Posterior vena cava (tissue), 2 donors: ENCODE data around the gene OR1E1. TPM values are rescaled to one million over a fixed set of nuclear protein-coding genes. Genes with fewer than 3 reads are reported as not detected.
A peak's percentile ranks its signal among the peaks of the same experiment; 100 is the strongest.
"Not testable (repeated sequence)": the region's sequence is repeated elsewhere in the genome, so short reads cannot be mapped to it uniquely, and the experiment has no call there.

ENCODE experiments used
- DNase-seq: peaks from one replicate; pipeline ENCODE4 v3.0.0-alpha.2; 2020; ENCODE audit warnings: low spot score
- intact Hi-C, 2 donors: fragments of 100-400 bp; cut with DNase I; formaldehyde crosslinking; loops; one replicate each; pipeline versions ENCODE4 v1.14.1 to v1.14.2; 2022 to 2023
- long read RNA-seq, 2 donors: library from polyadenylated mRNA; unstranded; transcript quantifications; one replicate each; pipeline ENCODE4 v2.0.0, GENCODE V29; 2020 to 2021
- total RNA-seq, 2 donors: library from RNA; stranded (reverse); fragmentation: NEBNext Ultra II Directional; extraction: Animal tissue kit (Norgen Biotek cat#: 25700); gene quantifications; one replicate each; pipeline ENCODE4 v1.2.1, GENCODE V29; 2021
- donor health status: DM: yes; HTN: yes; CAD: no.
- donor health status: DM: yes; HTN: yes; CAD: no.

The OR1E1 gene
- total RNA-seq, result not detected
- long read RNA-seq, donor 1, result 0 reads
- long read RNA-seq, donor 2, result 0 reads

- no peak for DNase-seq
- intact Hi-C loops, result no loop called here
Measured at GRCh38 chr17:3398310-3398709, at the start of gene OR1E1. TSS of gene OR1E1 (minus strand) at chr17:3398410. CDS start at chr17:3398410, 0 bp downstream.

- intact Hi-C loops, result no loop called here
- DNase-seq, result no peak
Measured at GRCh38 chr17:3447625-3448024, 49.4 kb upstream of the OR1E1 start.

GRCh38 chr17:3440451-3440850 is 42.2 kb upstream of the OR1E1 start:
- no peak for DNase-seq
- intact Hi-C loops, result no loop called here

- no peak for DNase-seq
Measured at GRCh38 chr17:3438368-3438767, 40.2 kb upstream of the OR1E1 start.

GRCh38 chr17:3433741-3434140 is 35.5 kb upstream of the OR1E1 start, which contains the start of gene OR1E2:
TSS of gene OR1E2 (minus strand) at chr17:3433841. CDS start at chr17:3433841, 0 bp downstream.
- no peak for DNase-seq
- intact Hi-C loops, result no loop called here

More at GRCh38 chr17:3438368-3438767, 40.2 kb upstream of the OR1E1 start:
- intact Hi-C loops, result no loop called here

- DNase-seq, intact Hi-C loops: not testable (repeated sequence)
Measured at GRCh38 chr17:3433215-3433614, 35.0 kb upstream of the OR1E1 start.

GRCh38 chr17:3418222-3418621 is 20.0 kb upstream of the OR1E1 start:
- intact Hi-C loops, result no loop called here
- no peak for DNase-seq

GRCh38 chr17:3415610-3416009 is 17.4 kb upstream of the OR1E1 start:
- intact Hi-C loops, result no loop called here
- DNase-seq, result no peak

- DNase-seq, intact Hi-C loops: not testable (repeated sequence)
Measured at GRCh38 chr17:3412216-3412615, 14.0 kb upstream of the OR1E1 start.

GRCh38 chr17:3411070-3411469 is 12.9 kb upstream of the OR1E1 start, which contains the start of gene OR3A3:
TSS of gene OR3A3 (plus strand) at chr17:3411370.
- intact Hi-C loops, result no loop called here
- no peak for DNase-seq

- intact Hi-C loops, DNase-seq: not testable (repeated sequence)
Measured at GRCh38 chr17:3403856-3404255, 5.6 kb upstream of the OR1E1 start.

- DNase-seq, result no peak
- intact Hi-C loops, result no loop called here
Measured at GRCh38 chr17:3401786-3402185, 3.6 kb upstream of the OR1E1 start.

GRCh38 chr17:3400055-3400454 is 1.8 kb upstream of the OR1E1 start:
- DNase-seq, result no peak
- intact Hi-C loops, result no loop called here

- intact Hi-C loops, DNase-seq: not testable (repeated sequence)
Measured at GRCh38 chr17:3397801-3398200, 409 bp downstream of the OR1E1 start.

- intact Hi-C loops, result no loop called here
- DNase-seq, result no peak
Measured at GRCh38 chr17:3389791-3390190, 8.4 kb downstream of the OR1E1 start.

- intact Hi-C loops, result no loop called here
- DNase-seq, result peak; percentile 54
Measured at GRCh38 chr17:3385869-3386816, 12.1 kb downstream of the OR1E1 start, which contains the start of gene OR3A2. TSS of gene OR3A2 (minus strand) at chr17:3386308.

GRCh38 chr17:3381957-3382356 is 16.3 kb downstream of the OR1E1 start:
- DNase-seq, result peak; percentile 57
- intact Hi-C loops, result no loop called here

- intact Hi-C loops, result no loop called here
- no peak for DNase-seq
Measured at GRCh38 chr17:3378321-3378720, 19.9 kb downstream of the OR1E1 start.

GRCh38 chr17:3371167-3371566 is 27.0 kb downstream of the OR1E1 start:
- intact Hi-C loops, DNase-seq: not testable (repeated sequence)
